Activated CD4-positive, alpha-beta T cell treated with anti-CD3 and anti-CD28 coated beads, Interleukin-2, amount 50 U/mL, for 16 hours (primary cell): ENCODE data around the gene ABITRAM.
"Not testable (repeated sequence)": the region's sequence is repeated elsewhere in the genome, so short reads cannot be mapped to it uniquely, and the experiment has no call there.

Experiments used
- DNase-seq: peaks from one replicate; pipeline ENCODE4 v3.0.0-alpha.2; 2020

ABITRAM gene

GRCh38 chr9:108933231-108933717, 926 bp upstream of the ABITRAM start:
- DNase-seq = peak; percentile 7

- peak; percentile 93 for DNase-seq
Measured at GRCh38 chr9:108933718-108934322, 380 bp upstream of the ABITRAM start, which contains the start of gene ELP1. Gene ELP1, minus strand, starts transcription at chr9:108934124. Its CDS starts 2,978 bp downstream, at chr9:108931146.

- DNase-seq = no peak
Measured at GRCh38 chr9:108937561-108938305, 3.5 kb downstream of the ABITRAM start.

- DNase-seq = no peak
Measured at GRCh38 chr9:108939975-108940374, 5.8 kb downstream of the ABITRAM start.

GRCh38 chr9:108950168-108950567, 16.0 kb downstream of the ABITRAM start:
- no peak for DNase-seq

GRCh38 chr9:108951578-108951977, 17.4 kb downstream of the ABITRAM start:
- DNase-seq = no peak

GRCh38 chr9:108953983-108954574, 19.9 kb downstream of the ABITRAM start:
- DNase-seq = peak; percentile 14

- no peak for DNase-seq
Measured at GRCh38 chr9:108956022-108956630, 21.9 kb downstream of the ABITRAM start.

- peak; percentile 33 for DNase-seq
Measured at GRCh38 chr9:108956631-108957026, 22.4 kb downstream of the ABITRAM start.

- DNase-seq = no peak
Measured at GRCh38 chr9:108960331-108960730, 26.1 kb downstream of the ABITRAM start.

- DNase-seq = no peak
Measured at GRCh38 chr9:108961151-108961550, 27.0 kb downstream of the ABITRAM start.

GRCh38 chr9:108963459-108964143, 29.4 kb downstream of the ABITRAM start:
- DNase-seq = no peak

- DNase-seq = no peak
Measured at GRCh38 chr9:108967916-108968315, 33.7 kb downstream of the ABITRAM start.

GRCh38 chr9:108971392-108971791, 37.2 kb downstream of the ABITRAM start:
- DNase-seq = not testable (repeated sequence)

- DNase-seq = no peak
Measured at GRCh38 chr9:108972186-108972585, 38.0 kb downstream of the ABITRAM start.

- DNase-seq = no peak
Measured at GRCh38 chr9:108972626-108973209, 38.5 kb downstream of the ABITRAM start.

GRCh38 chr9:108973895-108974294, 39.7 kb downstream of the ABITRAM start:
- no peak for DNase-seq

- no peak for DNase-seq
Measured at GRCh38 chr9:108978205-108978604, 44.0 kb downstream of the ABITRAM start.

GRCh38 chr9:108980893-108981292, 46.7 kb downstream of the ABITRAM start:
- no peak for DNase-seq

- DNase-seq = no peak
Measured at GRCh38 chr9:108983885-108984284, 49.7 kb downstream of the ABITRAM start.
